DND-41 (cell line): ENCODE measurements around the gene KCNIP2.

ENCODE experiments used
- EZH2 ChIP-seq: IDR thresholded peaks from 3 replicates; pipeline ENCODE4 v1.6.1; 2012; ENCODE audit warnings: borderline replicate concordance, low read depth, mild to moderate bottlenecking, moderate library complexity, low read length, inconsistent platforms; ENCODE audit not compliant: severe bottlenecking
- TF ChIP-seq, protein P1 (sequence below): IDR thresholded peaks from 2 replicates; pipeline ENCODE4 v1.5.1; 2012; ENCODE audit warnings: borderline replicate concordance, low read length, moderate library complexity, mild to moderate bottlenecking; ENCODE audit not compliant: poor library complexity, severe bottlenecking; ENCODE audit errors: extremely low read depth

DNA sequence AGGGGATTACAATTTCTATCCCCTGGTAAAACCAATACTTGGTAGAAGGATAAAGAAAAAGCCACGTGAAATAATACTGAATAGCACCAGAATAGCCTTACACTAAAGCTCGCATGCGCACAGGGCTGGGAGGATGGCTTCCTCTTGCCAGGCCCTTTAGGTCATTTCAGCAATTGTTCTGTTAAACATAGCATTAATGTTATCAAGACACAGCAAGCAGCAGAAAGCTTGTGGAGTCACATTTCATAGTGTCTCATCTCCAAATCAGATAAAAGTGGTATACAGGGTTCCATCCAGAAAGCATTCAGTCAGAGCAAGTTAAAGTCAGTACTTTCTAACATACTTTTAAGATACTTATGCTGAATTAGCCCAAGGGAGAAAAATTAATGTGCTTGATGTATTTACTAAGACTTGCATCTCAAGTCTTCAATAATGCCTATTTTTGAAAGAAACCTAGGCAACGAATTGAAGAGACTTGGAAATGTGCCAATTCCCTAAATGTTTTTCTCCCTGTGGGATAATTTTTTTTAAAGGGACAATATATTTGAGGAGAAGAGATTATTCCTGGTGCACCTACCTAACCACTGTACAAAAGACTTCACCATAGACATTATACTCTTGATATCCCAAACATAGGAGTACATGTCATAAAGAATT is 46.1 kb downstream of the KCNIP2 start:
- TF ChIP-seq, protein P1, sequence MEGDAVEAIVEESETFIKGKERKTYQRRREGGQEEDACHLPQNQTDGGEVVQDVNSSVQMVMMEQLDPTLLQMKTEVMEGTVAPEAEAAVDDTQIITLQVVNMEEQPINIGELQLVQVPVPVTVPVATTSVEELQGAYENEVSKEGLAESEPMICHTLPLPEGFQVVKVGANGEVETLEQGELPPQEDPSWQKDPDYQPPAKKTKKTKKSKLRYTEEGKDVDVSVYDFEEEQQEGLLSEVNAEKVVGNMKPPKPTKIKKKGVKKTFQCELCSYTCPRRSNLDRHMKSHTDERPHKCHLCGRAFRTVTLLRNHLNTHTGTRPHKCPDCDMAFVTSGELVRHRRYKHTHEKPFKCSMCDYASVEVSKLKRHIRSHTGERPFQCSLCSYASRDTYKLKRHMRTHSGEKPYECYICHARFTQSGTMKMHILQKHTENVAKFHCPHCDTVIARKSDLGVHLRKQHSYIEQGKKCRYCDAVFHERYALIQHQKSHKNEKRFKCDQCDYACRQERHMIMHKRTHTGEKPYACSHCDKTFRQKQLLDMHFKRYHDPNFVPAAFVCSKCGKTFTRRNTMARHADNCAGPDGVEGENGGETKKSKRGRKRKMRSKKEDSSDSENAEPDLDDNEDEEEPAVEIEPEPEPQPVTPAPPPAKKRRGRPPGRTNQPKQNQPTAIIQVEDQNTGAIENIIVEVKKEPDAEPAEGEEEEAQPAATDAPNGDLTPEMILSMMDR: no peak
- TF ChIP-seq EZH2: no peak
